ENCODE results near the gene CLDN11.

The CLDN11 gene

GRCh38 chr3:170418422-170419398 is at the start of gene CLDN11:
CLDN11 (plus strand) TSS chr3:170418868; CDS start chr3:170419067, 199 bp downstream.
- peak; percentile 67 for DNase-seq

- peak; percentile 30 for DNase-seq
Measured at GRCh38 chr3:170368921-170369320, 49.7 kb upstream of the CLDN11 start.

DNA sequence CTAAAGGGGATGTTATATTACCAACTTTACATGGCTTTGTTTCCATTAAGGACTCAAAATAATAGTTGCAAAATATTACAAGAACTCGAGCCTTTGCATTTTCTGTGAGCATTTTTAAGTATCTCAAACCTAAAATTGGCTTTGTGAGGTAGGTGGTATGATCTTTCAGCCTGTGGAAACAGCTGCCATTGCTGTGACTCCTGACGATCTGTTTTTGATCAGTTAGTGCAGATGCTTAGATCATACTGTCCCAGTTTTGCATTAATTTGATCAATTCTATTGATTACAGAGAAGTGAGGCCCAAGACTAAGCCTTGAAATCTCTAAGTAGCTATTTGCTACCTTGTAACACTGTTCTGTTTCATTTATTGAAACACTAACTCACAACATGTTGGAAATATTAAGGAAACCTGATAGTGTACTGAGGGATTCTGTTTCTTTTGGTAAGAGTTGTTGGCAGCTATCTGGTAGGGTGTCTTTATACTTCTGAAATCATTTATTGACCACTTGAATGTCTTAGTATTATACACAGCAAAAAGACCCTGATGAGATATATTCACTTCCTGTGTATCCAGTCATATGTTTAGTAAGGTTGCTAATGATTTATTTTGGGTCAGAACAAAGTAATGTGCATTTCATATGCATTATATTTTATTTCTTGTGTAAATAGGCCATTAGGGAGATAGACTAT is 46.3 kb upstream of the CLDN11 start:
- DNase-seq: no peak

DNA sequence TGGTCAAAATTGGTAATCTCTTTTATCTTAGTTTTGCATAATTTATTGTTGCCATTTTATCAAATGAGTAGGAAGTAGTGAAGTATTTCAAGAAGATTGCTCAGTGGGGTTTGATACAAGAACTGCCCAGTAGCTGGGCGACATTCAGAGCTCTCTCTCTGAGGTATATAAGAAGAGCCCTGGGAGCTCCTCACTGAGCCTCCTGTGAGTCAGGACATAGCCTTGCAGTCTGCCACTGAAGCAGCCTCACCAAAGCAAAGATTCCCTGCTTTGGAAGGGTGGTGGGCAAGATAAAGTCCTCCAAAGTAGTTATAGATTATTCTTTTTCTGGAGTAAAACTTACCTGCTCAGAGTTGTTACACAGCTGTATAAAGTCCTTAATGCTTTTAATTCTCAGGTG is 35.1 kb upstream of the CLDN11 start:
- no peak for DNase-seq

DNA sequence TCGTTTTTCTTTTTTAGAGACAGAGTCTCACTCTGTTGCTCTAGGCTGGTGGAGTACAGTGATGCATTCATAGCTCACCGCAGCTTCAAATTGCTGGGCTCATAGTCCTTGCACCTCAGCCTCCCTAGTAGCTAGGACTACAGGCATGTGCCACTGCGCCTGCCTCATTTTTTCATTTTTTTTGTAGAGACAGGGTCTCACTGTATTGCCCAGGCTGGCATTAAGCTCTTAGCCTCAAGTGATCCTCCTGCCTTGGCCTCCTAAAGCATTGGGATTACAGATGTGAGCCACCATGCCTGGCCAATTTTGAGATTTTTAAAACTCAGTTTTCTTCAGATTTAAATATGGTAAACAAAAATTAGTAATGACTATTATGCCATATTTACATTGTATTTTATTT is 32.2 kb upstream of the CLDN11 start:
- DNase-seq: no peak

GRCh38 chr3:170387950-170388349 is 30.7 kb upstream of the CLDN11 start:
- peak; percentile 24 for DNase-seq

DNA sequence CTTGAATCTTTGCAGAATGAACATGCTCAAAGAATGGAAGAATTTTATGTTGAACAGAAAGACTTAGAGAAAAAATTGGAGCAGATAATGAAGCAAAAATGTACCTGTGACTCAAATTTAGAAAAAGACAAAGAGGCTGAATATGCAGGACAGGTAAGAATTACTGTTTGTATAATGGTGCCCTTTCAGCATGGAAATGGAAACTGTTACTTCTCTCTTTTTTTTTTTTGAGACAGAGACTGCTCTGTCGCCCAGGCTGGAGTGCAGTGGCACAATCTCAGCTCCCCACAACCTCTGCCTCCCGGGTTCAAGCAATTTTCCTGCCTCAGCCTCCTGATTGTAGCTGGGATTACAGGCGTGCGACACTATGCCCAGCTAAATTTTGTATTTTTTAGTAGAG is 27.6 kb upstream of the CLDN11 start:
- no peak for DNase-seq

- DNase-seq: no peak
Measured at GRCh38 chr3:170397685-170398084, 21.0 kb upstream of the CLDN11 start.

GRCh38 chr3:170405101-170405500 is 13.6 kb upstream of the CLDN11 start:
- DNase-seq: no peak

GRCh38 chr3:170410428-170411029 is 8.1 kb upstream of the CLDN11 start:
- no peak for DNase-seq

DNA sequence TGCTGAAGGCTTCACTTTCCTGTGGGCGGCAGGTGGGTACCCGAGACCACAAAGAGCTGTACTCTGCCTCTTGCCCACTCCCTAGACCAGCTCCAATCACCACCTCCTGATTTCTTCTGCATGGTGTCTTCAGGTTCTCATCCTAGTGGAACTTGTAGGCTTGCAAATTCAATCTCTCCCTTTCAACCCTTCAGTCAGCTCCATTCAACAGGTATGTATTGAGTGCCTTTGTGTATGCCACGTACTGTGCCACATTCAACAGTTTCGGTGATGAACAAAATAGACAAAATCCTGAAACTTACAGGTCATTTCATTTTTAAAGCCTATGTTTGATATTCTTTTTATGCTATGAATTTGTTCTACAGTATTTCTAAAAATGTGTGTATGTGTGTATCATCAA is 5.4 kb upstream of the CLDN11 start:
- DNase-seq: no peak

GRCh38 chr3:170414202-170414663 is 4.4 kb upstream of the CLDN11 start:
- peak; percentile 93 for DNase-seq

DNA sequence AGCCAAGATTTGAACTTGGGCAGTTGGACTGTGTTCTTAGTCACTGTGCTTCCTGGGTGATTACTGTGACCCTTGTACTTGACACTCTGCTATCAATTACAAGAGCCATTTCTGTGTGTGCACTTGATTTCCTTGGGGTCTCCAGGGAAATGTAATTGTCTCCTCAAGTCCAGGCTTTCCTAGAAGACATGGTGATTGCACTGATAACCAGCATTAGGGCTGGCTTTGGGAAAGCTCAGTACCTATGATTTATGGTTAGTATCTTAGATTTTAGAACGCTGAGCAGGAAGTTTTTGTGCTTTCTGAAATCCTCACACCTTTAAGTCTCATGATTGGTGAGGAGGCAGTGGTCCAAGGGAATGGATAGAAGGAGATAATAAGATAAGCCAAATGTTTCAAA is 1.6 kb upstream of the CLDN11 start:
- no peak for DNase-seq

DNA sequence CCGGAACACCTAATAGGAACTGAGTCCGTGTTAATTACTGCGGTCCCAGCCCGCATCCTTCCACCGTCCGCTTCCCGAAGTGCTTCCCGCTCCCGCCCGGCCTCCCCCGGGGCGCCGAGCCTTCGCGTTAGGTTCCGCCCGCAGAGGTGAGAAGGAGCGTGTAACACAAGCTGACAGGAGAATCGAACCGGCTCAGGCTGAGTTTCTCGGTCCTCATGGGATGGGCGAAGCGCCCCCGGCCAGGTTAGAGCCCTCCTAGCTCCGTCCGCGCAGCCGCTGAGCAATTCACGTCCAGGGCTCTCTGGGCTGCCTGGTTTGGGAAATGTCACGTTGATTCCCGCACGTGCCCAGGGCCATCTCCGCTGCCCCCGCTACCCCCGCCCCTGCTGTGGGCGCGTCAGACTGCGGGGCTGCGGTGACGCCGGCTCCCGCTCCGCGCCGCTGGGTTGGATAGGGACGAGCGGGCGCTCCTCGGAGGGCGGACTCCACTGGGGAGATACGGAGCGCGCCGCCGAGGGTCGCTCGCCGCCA is 954 bp downstream of the CLDN11 start:
- no peak for DNase-seq

- no peak for DNase-seq
Measured at GRCh38 chr3:170420307-170420821, 1.7 kb downstream of the CLDN11 start.

GRCh38 chr3:170421111-170421641 is 2.5 kb downstream of the CLDN11 start:
- peak; percentile 11 for DNase-seq

DNA sequence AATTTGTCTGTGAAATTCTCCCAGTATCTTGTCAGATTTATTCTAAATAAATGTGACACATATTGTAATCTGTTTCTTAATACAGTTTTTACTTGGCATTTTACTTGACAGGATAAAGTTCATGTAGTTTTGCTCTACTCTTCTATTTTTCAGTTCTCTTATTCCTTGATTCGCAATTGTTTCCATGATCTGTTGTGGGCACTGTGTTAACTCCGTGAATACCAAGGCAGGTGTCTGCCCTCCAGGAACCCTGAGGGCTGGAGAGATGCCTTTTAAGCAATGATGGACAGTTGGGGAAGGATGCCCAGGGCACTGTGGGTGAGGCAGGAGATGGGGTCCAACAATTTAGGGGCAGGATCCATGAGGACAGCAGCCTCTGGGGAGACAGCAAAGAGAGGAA is 3.1 kb downstream of the CLDN11 start:
- DNase-seq: no peak

DNA sequence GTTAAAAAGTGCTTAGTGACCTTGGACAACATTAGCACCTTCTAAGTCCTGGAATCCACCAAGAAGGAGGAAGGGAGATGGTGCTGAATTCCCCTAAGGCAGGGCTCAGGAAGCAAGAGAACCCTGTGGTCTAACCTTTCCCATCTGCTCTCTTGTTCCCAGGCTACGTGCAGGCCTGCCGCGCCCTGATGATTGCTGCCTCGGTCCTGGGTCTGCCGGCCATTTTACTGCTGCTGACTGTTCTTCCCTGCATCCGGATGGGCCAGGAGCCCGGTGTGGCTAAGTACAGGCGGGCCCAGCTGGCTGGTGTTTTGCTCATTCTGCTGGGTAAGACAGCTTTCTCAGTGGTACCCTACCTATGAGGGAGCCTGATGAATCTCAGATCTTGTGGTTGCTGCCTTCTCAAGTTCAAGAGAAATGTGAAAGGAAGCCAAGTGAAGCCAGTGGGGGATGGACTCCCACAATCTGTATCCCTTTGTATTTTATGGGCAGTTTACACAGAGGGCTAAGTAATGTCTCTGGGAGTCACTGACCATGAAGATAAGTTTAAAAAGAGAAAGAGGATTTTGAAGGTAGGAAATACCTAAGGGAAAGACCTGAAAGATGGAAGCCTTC is 4.4 kb downstream of the CLDN11 start:
- no peak for DNase-seq

DNA sequence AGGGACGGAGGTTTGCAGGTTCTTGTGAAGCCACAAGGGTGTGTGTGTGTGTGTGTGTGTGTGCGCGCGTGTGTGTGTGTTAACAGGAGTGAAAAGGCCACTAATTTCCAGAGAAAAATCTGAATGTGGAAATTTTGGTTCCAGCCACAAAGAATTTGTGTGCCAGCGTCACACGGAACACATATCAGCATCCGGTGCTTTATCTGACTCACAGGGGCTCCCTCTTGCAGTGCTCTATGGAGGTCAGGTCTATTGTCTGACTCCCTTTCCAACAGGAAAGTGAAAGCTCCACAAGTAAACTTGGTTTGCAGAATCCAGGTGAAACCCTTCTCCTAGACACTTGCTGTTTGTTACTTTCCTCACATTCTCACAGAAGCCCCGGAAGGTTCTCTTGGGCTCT is 6.2 kb downstream of the CLDN11 start:
- no peak for DNase-seq

- no peak for DNase-seq
Measured at GRCh38 chr3:170425491-170426239, 7.0 kb downstream of the CLDN11 start.

- DNase-seq: no peak
Measured at GRCh38 chr3:170426240-170426797, 7.7 kb downstream of the CLDN11 start.
